SK-N-SH (cell line): ENCODE results near the gene ARHGAP23. TPM values are rescaled to one million over a fixed set of nuclear protein-coding genes. Genes with fewer than 3 reads are reported as not detected.

Source experiments
- CTCF ChIA-PET: fragments of 300-600, 350-600 bp; formaldehyde crosslinking; extraction: SDS; loops from one replicate; lab custom pipeline; 2021; lab: Yijun Ruan, JAX
- POLR2A ChIA-PET: fragments of 350-600 bp; sonication (Branson Sonifier 250); formaldehyde crosslinking; extraction: SDS; loops from one replicate; lab custom pipeline; 2020; ENCODE audit warnings: antibody characterized with exemption, inconsistent platforms; lab: Yijun Ruan, JAX
- DNase-seq: peaks from one replicate; pipeline ENCODE4 v3.0.0; 2012
- H2AFZ ChIP-seq: fragments of 200-600 bp; sonication (generic); 2 replicates; pipeline ENCODE4 v1.8.1; 2016; ENCODE audit warnings: antibody characterized with exemption, mild to moderate bottlenecking, low read depth
- H3F3A ChIP-seq: fragments of 200-600 bp; sonication (generic); replicated peaks from 2 replicates; pipeline ENCODE3; 2016; ENCODE audit warnings: antibody characterized with exemption, mild to moderate bottlenecking; ENCODE audit not compliant: insufficient read depth
- H3K27ac ChIP-seq, 2 experiments: fragments of 200-500 bp in 1 of 2; fragments of 200-600 bp in 1 of 2; sonication (Bioruptor generic) in 1 of 2; sonication (generic), shearing (Covaris generic) in 1 of 2; 2 replicates each; pipeline versions ENCODE4 v1.5.1 to v1.6.1; 2014 to 2016; ENCODE audit warnings: low read depth in 2 of 2, inconsistent platforms in 1 of 2, low read length in 1 of 2, mild to moderate bottlenecking in 1 of 2, mixed read lengths in 1 of 2
- H3K27me3 ChIP-seq: fragments of 200-600 bp; sonication (generic), shearing (Covaris generic); 2 replicates; pipeline ENCODE4 v1.6.1; 2016; ENCODE audit warnings: mixed run types; ENCODE audit not compliant: insufficient read depth
- H3K36me3 ChIP-seq, 2 experiments: fragments of 200-500 bp in 1 of 2; fragments of 200-600 bp in 1 of 2; sonication (Bioruptor generic) in 1 of 2; sonication (generic) in 1 of 2; replicated peaks in 1 of 2; 2 replicates each; pipeline versions ENCODE3 to v1.5.1; 2014 to 2016; ENCODE audit warnings: low read length in 1 of 2, mild to moderate bottlenecking in 1 of 2; ENCODE audit not compliant: insufficient read depth in 2 of 2, control insufficient read depth in 1 of 2
- H3K4me1 ChIP-seq, 2 experiments: fragments of 200-500 bp in 1 of 2; fragments of 200-600 bp in 1 of 2; sonication (Bioruptor generic) in 1 of 2; sonication (generic), shearing (Covaris generic) in 1 of 2; 2 replicates each; pipeline versions ENCODE4 v1.5.1 to v1.6.1; 2014 to 2016; ENCODE audit warnings: low read depth in 1 of 2, low read length in 1 of 2, mixed run types in 1 of 2; ENCODE audit not compliant: insufficient read depth in 2 of 2, control insufficient read depth in 1 of 2
- H3K4me2 ChIP-seq: fragments of 200-600 bp; sonication (generic), shearing (Covaris generic); 2 replicates; pipeline ENCODE4 v1.6.1; 2017; ENCODE audit warnings: mixed run types
- H3K4me3 ChIP-seq, 2 experiments: fragments of 200-500 bp in 1 of 2; fragments of 200-600 bp in 1 of 2; sonication (Bioruptor generic) in 1 of 2; sonication (generic), shearing (Covaris generic) in 1 of 2; 2 replicates each; pipeline versions ENCODE4 v1.5.1 to v1.8.1; 2014 to 2016; ENCODE audit warnings: low read depth in 2 of 2, inconsistent platforms in 1 of 2, low read length in 1 of 2, mild to moderate bottlenecking in 1 of 2, mixed read lengths in 1 of 2, moderate library complexity in 1 of 2
- H3K79me2 ChIP-seq: fragments of 200-600 bp; sonication (generic); 2 replicates; pipeline ENCODE4 v1.8.1; 2017; ENCODE audit warnings: mild to moderate bottlenecking; ENCODE audit not compliant: insufficient read depth
- H3K9ac ChIP-seq: fragments of 200-600 bp; sonication (generic); 2 replicates; pipeline ENCODE4 v1.6.1; 2017; ENCODE audit warnings: mixed run types
- H3K9me2 ChIP-seq: fragments of 200-600 bp; sonication (generic); 2 replicates; pipeline ENCODE4 v1.6.1; 2017; ENCODE audit warnings: mixed run types
- H3K9me3 ChIP-seq: fragments of 200-600 bp; sonication (generic); 2 replicates; pipeline ENCODE4 v1.6.1; 2017; ENCODE audit warnings: mixed run types, mild to moderate bottlenecking, moderate library complexity
- H4K20me1 ChIP-seq: fragments of 200-600 bp; sonication (generic); 2 replicates; pipeline ENCODE4 v1.6.1; 2017; ENCODE audit warnings: mild to moderate bottlenecking, mixed run types; ENCODE audit not compliant: insufficient read depth
- CHD2 ChIP-seq: fragments of 150-350 bp; IDR thresholded peaks from 2 replicates; pipeline ENCODE4 v1.6.1; 2018; ENCODE audit warnings: low read length; ENCODE audit not compliant: partially characterized antibody
- CTCF ChIP-seq: fragments of 200-600 bp; sonication (generic); IDR thresholded peaks from 2 replicates; pipeline ENCODE4 v1.6.1; 2017; ENCODE audit warnings: antibody characterized with exemption, mild to moderate bottlenecking, moderate library complexity
- ELF1 ChIP-seq: IDR thresholded peaks from 2 replicates; pipeline ENCODE4 v1.4.0; 2012
- EP300 ChIP-seq, 2 experiments: IDR thresholded peaks; 2 replicates each; pipeline versions ENCODE4 v1.4.0 to v1.6.1; 2012; ENCODE audit warnings: borderline replicate concordance in 1 of 2, low read depth in 1 of 2, low read length in 1 of 2
- FOSL2 ChIP-seq: IDR thresholded peaks from 2 replicates; pipeline ENCODE4 v1.4.0; 2012; ENCODE audit warnings: low read depth, mild to moderate bottlenecking, moderate library complexity, borderline replicate concordance
- FOXJ3 ChIP-seq: sonication (generic); formaldehyde crosslinking; IDR thresholded peaks from 2 replicates; pipeline ENCODE4 v1.5.1; 2020; ENCODE audit warnings: mild to moderate bottlenecking, missing genetic modification reagents
- FOXM1 ChIP-seq: IDR thresholded peaks from 2 replicates; pipeline ENCODE4 v1.4.0; 2012; ENCODE audit warnings: low read depth, mild to moderate bottlenecking
- GABPA ChIP-seq: IDR thresholded peaks from 2 replicates; pipeline ENCODE4 v1.4.0; 2012; ENCODE audit warnings: low read depth, mild to moderate bottlenecking
- GATA2 ChIP-seq: sonication (generic); formaldehyde crosslinking; IDR thresholded peaks from 2 replicates; pipeline ENCODE4 v1.5.0; 2020; ENCODE audit warnings: mild to moderate bottlenecking, missing genetic modification reagents
- JUND ChIP-seq: IDR thresholded peaks from 2 replicates; pipeline ENCODE4 v1.4.0; 2012
- MAX ChIP-seq: IDR thresholded peaks from 2 replicates; pipeline ENCODE4 v1.4.0; 2012; ENCODE audit warnings: low read depth
- MEF2A ChIP-seq: IDR thresholded peaks from 2 replicates; pipeline ENCODE4 v1.4.0; 2012; ENCODE audit warnings: low read depth, borderline replicate concordance
- MXI1 ChIP-seq: IDR thresholded peaks from 2 replicates; pipeline ENCODE4 v1.6.1; 2012; ENCODE audit warnings: mild to moderate bottlenecking, low read depth, low read length, improper control_type of control experiment
- NRF1 ChIP-seq: IDR thresholded peaks from 2 replicates; pipeline ENCODE4 v1.6.1; 2012; ENCODE audit warnings: low read depth, mild to moderate bottlenecking, low read length
- PBX3 ChIP-seq: IDR thresholded peaks from 2 replicates; pipeline ENCODE4; 2012
- RAD21 ChIP-seq: IDR thresholded peaks from 2 replicates; pipeline ENCODE4 v1.6.1; 2012; ENCODE audit warnings: mild to moderate bottlenecking, low read length
- RCOR1 ChIP-seq: fragments of 150-350 bp; IDR thresholded peaks from 2 replicates; pipeline ENCODE4 v1.6.1; 2017; ENCODE audit warnings: antibody characterized with exemption, low read length
- RFX5 ChIP-seq: IDR thresholded peaks from 2 replicates; pipeline ENCODE4 v1.6.1; 2012; ENCODE audit warnings: mild to moderate bottlenecking, improper control_type of control experiment, low read length
- SMC3 ChIP-seq: IDR thresholded peaks from 2 replicates; pipeline ENCODE4 v1.6.1; 2012; ENCODE audit warnings: low read depth, low read length, improper control_type of control experiment
- TAF1 ChIP-seq: IDR thresholded peaks from 2 replicates; pipeline ENCODE4 v1.6.1; 2012; ENCODE audit warnings: low read depth, mild to moderate bottlenecking, low read length, moderate library complexity, borderline replicate concordance
- YY1 ChIP-seq: IDR thresholded peaks from 2 replicates; pipeline ENCODE4 v1.4.0; 2012; ENCODE audit warnings: low read depth, mild to moderate bottlenecking
- WGBS: methylation state at CpG from one replicate; pipeline ENCODE4 v1.1.6; 2017; ENCODE audit warnings: low lambda C conversion rate; 5-methylcytosine and 5-hydroxymethylcytosine counted together
- polyA plus RNA-seq, 3 experiments: library from polyadenylated mRNA; depleted of rRNA; stranded (reverse); fragments of >200 nt; gene quantifications; 2 replicates each; pipeline ENCODE4 v1.2.3, GENCODE V29; 2012

Gene ARHGAP23
- polyA plus RNA-seq, 1 of the 3 experiments (the other 2 are of a cell fraction): 19.2 TPM

GRCh38 chr17:38425031-38425430 lies 3.2 kb upstream of the ARHGAP23 start:
- no peak overlapping the region for H2AFZ ChIP-seq
- H3K4me1 ChIP-seq: peaks cover 27 to 37% of the 10 kb centered on the region in 2 experiments; a peak in 2 of 4 replicates
- peak overlapping the region; percentile 97; the same call in 1 of the 2 replicates for H3K4me2 ChIP-seq
- no peak overlapping the region for H3K9ac ChIP-seq
- H3K4me3 ChIP-seq: no peak overlapping the region
- H4K20me1 ChIP-seq: peaks cover 10% of the 10 kb centered on the region
- peaks cover 4% of the 10 kb centered on the region for H3F3A ChIP-seq
- DNase-seq: no peak
- H3K9me3 ChIP-seq: no peaks in the 10 kb centered on the region
- TF ChIP-seq TAF1 (no peak), NRF1 (no peak), EP300 (IDR thresholded peaks at IDR 0.05; ENCODE audit: borderline replicate concordance in 1 of 2, low read depth in 1 of 2, low read length in 1 of 2) (no peak), YY1 (no peak), CTCF (no peak), FOXJ3 (CRISPR knock-in tag) (no peak), MEF2A (no peak), CHD2 (no peak), MAX (no peak), RAD21 (no peak), SMC3 (no peak), RCOR1 (no peak), JUND (no peak), ELF1 (no peak), RFX5 (no peak), GATA2 (CRISPR knock-in tag) (no peak), FOSL2 (no peak)
- CTCF ChIA-PET: interaction anchor here (0.8 to 13.3 kb wide), 5 partner anchors 15 to 102 kb away, joined by 4 to 146 read pairs (median 7); no protein-coding TSS in a partner anchor
- peaks cover 36% of the 10 kb centered on the region for H3K79me2 ChIP-seq
- H3K36me3 ChIP-seq: no peaks in the 10 kb centered on the region
- no peaks in the 10 kb centered on the region for H3K9me2 ChIP-seq
- 91% methylated on average over 13 of the region's 13 CpGs for WGBS
- H3K27ac ChIP-seq: peak overlapping the region in 1 of 2 experiments; percentile 57; a peak in 1 of 4 replicates
- no peaks in the 10 kb centered on the region for H3K27me3 ChIP-seq
- POLR2A ChIA-PET: no interaction called here

- Histone ChIP-seq H3K9ac (peak overlapping the region; percentile 45; the same call in 1 of the 2 replicates), H3K9me3 (no peaks in the 10 kb centered on the region), H4K20me1 (peaks cover 17% of the 10 kb centered on the region), H3K4me2 (peak overlapping the region; percentile 97; the same call in 1 of the 2 replicates), H3K36me3 (no peaks in the 10 kb centered on the region), H3K79me2 (peaks cover 43% of the 10 kb centered on the region)
- TF ChIP-seq MXI1: no peak
- no peak for TF ChIP-seq FOXM1
- TF ChIP-seq EP300 (IDR thresholded peaks at IDR 0.05; ENCODE audit: borderline replicate concordance in 1 of 2, low read depth in 1 of 2, low read length in 1 of 2): peak in 1 of 2 experiments; percentile 35; a peak in 1 of 4 replicates
- peak; percentile 46; the same call in 1 of the 2 replicates for TF ChIP-seq GABPA
- TF ChIP-seq PBX3: 0 out of 2 replicates have a peak, but pooled peaks have one; percentile 15
- TF ChIP-seq, all 33 proteins: peak for 3
- POLR2A ChIA-PET: no interaction called here
- H3F3A ChIP-seq: peaks cover 4% of the 10 kb centered on the region
- DNase-seq: no peak
- H3K4me1 ChIP-seq: peaks cover 31 to 34% of the 10 kb centered on the region in 2 experiments; a peak in 2 of 4 replicates
- peak overlapping the region; percentile 81; the same call in 1 of the 2 replicates for H2AFZ ChIP-seq
- no peaks in the 10 kb centered on the region for H3K27me3 ChIP-seq
- no peaks in the 10 kb centered on the region for H3K9me2 ChIP-seq
- H3K4me3 ChIP-seq: no peak overlapping the region
- 47% methylated on average over 9 of the region's 9 CpGs for WGBS
- CTCF ChIA-PET: interaction anchor here (0.8 to 13.3 kb wide), 9 partner anchors 8 to 246 kb away, joined by 3 to 146 read pairs (median 4); no protein-coding TSS in a partner anchor
- peak overlapping the region in 1 of 2 experiments; percentile 57; a peak in 2 of 4 replicates for H3K27ac ChIP-seq
Measured at GRCh38 chr17:38425744-38426143, 2.5 kb upstream of the ARHGAP23 start.
